Measurements from ENCODE around the gene HDAC1.

Gene HDAC1

GRCh38 chr1:32330558-32331151 lies 38.8 kb downstream of the HDAC1 start:
- DNase-seq (ENCODE audit: low read depth in 2 of 2): no peak

- DNase-seq (ENCODE audit: low read depth in 2 of 2): no peak
These were observed 39.7 kb downstream of the HDAC1 start for GRCh38 chr1:32331549-32331948.

- no peak for DNase-seq (ENCODE audit: low read depth in 2 of 2)
These were observed 40.6 kb downstream of the HDAC1 start for GRCh38 chr1:32332290-32333079.

GRCh38 chr1:32333251-32333963 lies 41.5 kb downstream of the HDAC1 start:
- DNase-seq (ENCODE audit: low read depth in 2 of 2): no peak

- DNase-seq (ENCODE audit: low read depth in 2 of 2): no peak
These were observed 42.5 kb downstream of the HDAC1 start for GRCh38 chr1:32334274-32334861.

- peak in 1 of 2 donors; percentile 42 for DNase-seq (ENCODE audit: low read depth in 2 of 2)
These were observed 43.1 kb downstream of the HDAC1 start for GRCh38 chr1:32334864-32335534.

GRCh38 chr1:32335535-32335789 lies 43.6 kb downstream of the HDAC1 start:
- DNase-seq (ENCODE audit: low read depth in 2 of 2): no peak

GRCh38 chr1:32335790-32336590 lies 44.1 kb downstream of the HDAC1 start, which contains the start of gene MARCKSL1:
TSS of gene MARCKSL1 (minus strand) at chr1:32336233. CDS start at chr1:32336033, 200 bp downstream.
- peak; percentile 70 to 78 for DNase-seq (ENCODE audit: low read depth in 2 of 2)

- no peak for DNase-seq (ENCODE audit: low read depth in 2 of 2)
These were observed 44.7 kb downstream of the HDAC1 start for GRCh38 chr1:32336591-32336932.

- peak; percentile 57 to 59 for DNase-seq (ENCODE audit: low read depth in 2 of 2)
These were observed 45.2 kb downstream of the HDAC1 start for GRCh38 chr1:32336963-32337675.

GRCh38 chr1:32337855-32338636 lies 46.2 kb downstream of the HDAC1 start:
- no peak for DNase-seq (ENCODE audit: low read depth in 2 of 2)

GRCh38 chr1:32338637-32339145 lies 46.8 kb downstream of the HDAC1 start:
- no peak for DNase-seq (ENCODE audit: low read depth in 2 of 2)

- no peak for DNase-seq (ENCODE audit: low read depth in 2 of 2)
These were observed 47.6 kb downstream of the HDAC1 start for GRCh38 chr1:32339363-32339978.

- DNase-seq (ENCODE audit: low read depth in 2 of 2): no peak
These were observed 49.4 kb downstream of the HDAC1 start for GRCh38 chr1:32341186-32341757.

- no peak for DNase-seq (ENCODE audit: low read depth in 2 of 2)
These were observed 50.1 kb downstream of the HDAC1 start for GRCh38 chr1:32341971-32342370.

- no peak for DNase-seq (ENCODE audit: low read depth in 2 of 2)
These were observed 50.8 kb downstream of the HDAC1 start for GRCh38 chr1:32342704-32343103.

- no peak for DNase-seq (ENCODE audit: low read depth in 2 of 2)
These were observed 53.5 kb downstream of the HDAC1 start for GRCh38 chr1:32345289-32345827.

GRCh38 chr1:32346532-32347157 lies 54.8 kb downstream of the HDAC1 start:
- DNase-seq (ENCODE audit: low read depth in 2 of 2): no peak

All from stimulated activated CD8-positive, alpha-beta memory T cell treated with anti-CD3 and anti-CD28 coated beads, Interleukin-2, amount 100 ng/mL, for 48 hours (primary cell).